Measurements from ENCODE around the gene CAPZA2.
A peak's percentile ranks its signal among the peaks of the same experiment; 100 is the strongest.
"Not testable (repeated sequence)": the region's sequence is repeated elsewhere in the genome, so short reads cannot be mapped to it uniquely, and the experiment has no call there.

The CAPZA2 gene

DNA sequence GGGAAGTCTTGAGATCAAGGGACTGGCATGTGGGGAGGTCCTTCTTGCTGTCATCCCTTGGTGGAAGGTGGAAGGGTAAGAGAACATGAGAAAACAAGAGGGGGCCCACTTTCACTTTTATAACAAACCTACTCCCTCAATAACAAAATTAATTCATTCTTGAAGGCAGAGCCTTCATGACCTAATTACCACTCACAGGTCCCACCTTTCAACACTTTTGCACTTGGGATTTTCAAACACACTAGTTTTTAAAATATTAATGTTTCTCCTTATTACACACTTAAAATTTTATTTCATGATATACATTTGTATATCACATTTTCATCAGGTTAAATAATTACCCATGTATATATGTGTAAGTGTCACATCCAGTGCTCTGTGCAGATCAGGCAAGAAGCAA lies 93.0 kb downstream of the CAPZA2 start:
- no peak for DNase-seq (ENCODE audit: low spot score)

DNA sequence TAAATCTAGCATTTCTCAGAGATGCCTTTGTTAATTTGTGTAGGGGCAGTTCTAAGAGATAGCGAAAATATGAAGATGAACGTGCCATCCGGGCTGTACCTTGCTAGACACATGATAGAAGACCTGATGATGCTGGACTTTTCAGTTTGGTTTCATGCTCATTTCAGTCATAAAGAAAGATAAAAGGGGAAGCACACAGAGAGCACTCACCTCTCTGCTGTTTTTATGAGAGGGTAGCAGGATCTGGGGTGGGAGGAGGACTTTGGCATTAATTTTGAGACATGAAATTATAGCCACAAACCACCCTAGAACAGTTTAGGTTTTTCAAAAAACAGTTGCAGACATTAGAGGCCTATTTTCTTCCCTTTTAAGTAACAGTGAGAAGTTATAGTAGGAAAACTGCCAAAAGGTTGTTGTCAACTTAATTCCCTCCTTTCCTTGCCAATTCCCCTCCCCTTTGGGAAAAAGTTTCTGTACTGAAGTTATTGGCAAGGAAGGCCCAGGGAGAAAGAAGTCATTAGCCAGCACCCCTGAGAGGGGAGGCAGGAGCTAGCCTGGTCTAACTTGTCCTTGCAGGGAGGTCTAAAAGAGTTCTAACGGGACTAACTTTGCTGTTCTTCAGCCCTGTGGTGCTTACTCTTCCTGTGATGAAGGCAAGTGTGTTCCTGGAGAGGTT lies 93.6 kb downstream of the CAPZA2 start:
- DNase-seq (ENCODE audit: low spot score): no peak

DNA sequence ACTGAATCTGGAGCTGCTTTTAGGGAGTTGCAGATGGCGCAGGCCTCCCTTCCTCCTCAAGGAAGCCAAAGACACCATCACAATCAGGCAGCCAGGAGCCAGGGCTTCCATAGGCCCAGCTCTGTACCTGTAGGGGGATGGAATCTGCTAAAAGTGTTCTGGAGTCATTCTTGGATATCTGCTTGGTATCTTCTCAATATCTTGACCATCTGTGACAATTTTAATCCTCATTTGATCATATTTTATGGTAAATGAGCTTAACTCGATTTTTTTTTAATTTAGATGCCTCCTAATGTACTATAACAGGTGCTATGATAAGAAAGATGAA lies 94.1 kb downstream of the CAPZA2 start:
- DNase-seq (ENCODE audit: low spot score): no peak

DNA sequence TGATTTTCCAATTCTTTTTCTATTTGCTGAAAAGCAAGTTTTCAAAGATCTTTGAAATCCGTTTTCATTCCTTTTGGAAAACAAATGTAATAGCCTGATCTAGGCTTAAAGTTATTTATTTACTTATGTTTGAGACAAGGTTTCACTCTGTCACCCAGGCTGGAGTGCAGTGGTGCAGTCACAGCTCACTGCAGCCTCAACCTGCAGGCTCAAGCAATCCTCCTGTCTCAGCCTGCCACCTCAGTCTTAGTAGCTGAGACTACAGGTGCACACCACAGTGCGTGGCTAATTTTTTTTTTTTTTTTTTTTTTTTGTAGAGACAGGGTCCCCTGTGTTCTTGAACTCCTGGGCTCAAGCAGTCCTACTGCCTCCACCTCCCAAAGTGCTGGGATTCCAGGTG lies 95.5 kb downstream of the CAPZA2 start:
- no peak for DNase-seq (ENCODE audit: low spot score)

DNA sequence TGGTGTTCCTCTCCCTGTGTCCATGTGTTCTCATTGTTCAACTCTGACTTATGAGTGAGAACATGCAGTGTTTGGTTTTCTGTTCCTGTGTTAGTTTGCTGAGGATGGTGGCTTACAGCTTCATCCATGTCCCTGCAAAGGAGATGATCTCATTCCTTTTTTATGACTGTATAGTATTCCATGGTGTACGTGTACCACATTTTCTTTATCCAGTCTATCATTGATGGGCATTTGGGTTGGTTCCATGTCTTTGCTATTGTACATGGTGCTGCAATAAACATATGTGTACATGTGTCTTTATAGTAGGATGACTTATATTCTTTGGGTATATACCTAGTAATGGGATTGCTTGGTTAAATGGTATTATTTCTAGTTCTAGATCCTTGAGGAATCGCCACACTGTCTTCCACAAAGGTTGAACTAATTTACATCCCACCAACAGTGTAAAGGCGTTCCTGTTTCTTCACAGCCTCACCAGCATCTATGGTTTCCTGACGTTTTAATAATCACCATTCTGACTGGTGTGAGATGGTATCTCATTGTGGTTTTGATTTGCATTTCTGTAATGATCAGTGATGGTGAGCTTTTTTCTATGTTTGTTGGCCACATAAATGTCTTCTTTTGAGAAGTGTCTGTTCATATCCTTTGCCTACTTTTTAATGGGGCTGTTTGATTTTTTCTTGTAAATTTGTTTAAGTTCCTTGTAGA lies 99.7 kb downstream of the CAPZA2 start:
- not testable (repeated sequence) for DNase-seq (ENCODE audit: low spot score)

DNA sequence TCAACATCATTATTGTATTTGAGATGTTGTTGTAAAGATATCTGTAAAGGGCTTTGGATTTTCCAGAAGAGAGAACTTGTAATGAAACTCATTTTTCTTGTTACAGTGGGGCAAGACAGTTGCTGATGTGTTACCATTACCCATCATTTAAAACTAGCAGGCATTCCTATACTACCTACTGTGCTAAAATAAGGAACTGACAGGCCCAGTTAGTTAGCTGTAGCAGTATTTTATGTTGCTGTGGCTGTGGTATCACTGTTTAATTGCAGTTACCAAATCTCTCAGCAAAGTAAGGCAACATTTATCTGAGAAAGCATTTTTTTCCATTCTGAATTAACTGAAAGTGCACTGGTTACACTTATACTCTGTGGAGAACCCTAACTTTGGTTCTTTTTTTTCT lies 100.8 kb downstream of the CAPZA2 start:
- no peak for DNase-seq (ENCODE audit: low spot score)

DNA sequence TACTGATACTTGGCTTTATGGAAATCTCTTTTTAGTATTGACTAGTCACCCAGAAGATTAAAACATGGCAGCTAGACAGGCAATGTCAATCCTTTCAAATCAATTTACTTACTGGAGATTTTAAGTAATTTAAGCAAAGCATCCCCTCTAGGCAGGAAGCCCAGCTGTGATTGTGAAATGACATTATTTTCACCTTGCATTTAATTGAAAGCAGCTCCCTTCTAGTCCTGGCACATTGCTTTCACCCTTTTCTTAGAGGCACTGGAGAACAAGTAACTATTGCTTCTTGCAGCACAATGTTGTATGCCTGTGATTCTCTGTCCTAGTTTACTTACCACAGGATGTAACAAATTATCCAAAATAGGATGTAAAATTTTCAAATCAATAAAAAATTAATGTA lies 104.2 kb downstream of the CAPZA2 start:
- DNase-seq (ENCODE audit: low spot score): no peak

DNA sequence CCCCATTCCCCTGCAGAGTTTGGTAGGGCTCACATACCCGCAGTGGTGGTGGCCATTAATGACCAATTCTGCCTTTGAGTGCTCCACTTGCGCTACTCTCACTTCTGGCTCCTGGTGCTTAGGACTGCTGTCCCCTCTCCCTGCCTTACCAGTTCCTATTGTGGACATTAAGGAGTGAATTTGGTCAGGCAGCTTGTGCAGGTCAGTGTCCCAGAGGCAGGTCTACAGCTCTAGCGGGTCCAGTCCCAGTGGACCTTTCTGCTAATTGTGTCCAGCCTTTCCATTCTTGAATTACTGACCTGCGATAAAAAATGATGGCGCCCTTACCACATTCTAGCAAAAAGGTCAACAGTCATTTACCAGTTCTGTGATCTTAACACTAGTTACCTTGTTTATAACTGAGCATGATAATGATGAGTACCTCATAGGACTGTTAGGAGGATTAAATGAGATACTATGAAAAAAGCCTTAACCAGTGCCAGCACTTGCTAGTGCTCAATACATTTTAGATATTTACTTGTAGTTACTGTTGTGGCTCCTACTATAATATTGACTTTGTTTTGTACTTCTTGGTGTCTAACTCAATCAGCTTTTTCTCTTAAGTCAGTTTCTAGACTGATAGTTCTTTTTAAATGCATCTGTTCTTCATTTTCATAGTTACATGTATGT lies 105.0 kb downstream of the CAPZA2 start:
- DNase-seq (ENCODE audit: low spot score): no peak

DNA sequence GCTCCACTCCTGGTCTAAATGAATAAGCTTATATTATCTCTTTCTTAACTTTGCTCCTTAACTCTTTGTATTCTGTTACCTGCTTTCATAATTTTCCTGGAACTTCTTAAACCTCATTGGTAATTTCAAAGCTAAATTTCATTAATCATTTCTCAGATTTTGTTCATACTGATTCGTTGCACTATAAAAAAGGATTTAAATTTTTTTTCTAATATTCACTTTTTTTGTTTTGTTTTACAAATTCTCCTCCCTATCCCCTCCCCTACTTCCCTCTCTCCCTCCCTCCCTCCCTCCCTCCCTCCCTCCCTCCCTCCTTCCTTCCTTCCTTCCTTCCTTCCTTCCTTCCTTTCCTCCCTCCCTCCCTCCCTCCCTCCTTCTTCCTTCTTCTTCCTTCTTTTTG lies 105.6 kb downstream of the CAPZA2 start:
- no peak for DNase-seq (ENCODE audit: low spot score)

DNA sequence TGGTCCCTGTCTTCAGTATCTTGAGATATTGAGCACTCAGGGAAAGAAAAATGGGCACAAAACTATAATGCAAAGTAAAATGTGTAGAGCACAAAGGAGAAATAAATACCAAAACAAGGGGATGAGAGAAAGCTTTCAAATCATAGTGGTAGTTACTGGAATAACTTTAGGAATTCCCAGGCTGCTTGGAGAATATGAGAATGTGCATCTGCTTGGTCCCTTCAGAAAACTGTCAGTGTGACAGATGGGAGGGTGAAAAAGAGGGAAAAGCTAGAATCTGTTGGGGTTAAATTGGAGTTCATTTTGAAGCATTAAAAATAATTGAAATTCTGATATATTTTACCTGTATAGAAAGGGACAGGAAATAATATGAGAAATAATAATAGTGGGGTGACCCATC lies 106.2 kb downstream of the CAPZA2 start:
- DNase-seq (ENCODE audit: low spot score): no peak

DNA sequence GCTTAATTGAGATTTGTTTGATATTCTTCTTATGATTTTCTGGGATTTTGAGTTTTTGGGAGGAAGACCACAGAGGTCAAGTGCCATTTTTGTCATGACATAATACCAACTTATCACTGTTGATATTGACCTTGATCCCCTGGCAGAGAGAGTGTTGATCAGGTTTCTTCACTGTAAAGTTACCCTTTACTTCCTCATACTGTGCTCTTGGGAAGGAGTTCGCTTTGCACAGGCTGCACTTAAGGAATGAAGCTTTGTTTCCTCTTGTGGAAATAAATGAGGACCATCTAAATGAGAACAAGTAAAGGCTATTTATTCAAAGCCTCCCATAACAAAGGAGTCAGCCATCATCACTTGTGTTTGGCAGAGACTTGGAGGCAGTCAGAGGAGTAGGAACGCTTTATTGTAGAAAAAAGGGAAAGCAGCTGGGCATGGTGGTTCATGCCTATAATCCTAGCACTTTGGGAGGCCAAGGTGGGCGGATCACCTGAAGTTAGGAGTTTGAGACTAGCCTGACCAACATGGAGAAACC lies 107.0 kb downstream of the CAPZA2 start:
- no peak for DNase-seq (ENCODE audit: low spot score)

DNA sequence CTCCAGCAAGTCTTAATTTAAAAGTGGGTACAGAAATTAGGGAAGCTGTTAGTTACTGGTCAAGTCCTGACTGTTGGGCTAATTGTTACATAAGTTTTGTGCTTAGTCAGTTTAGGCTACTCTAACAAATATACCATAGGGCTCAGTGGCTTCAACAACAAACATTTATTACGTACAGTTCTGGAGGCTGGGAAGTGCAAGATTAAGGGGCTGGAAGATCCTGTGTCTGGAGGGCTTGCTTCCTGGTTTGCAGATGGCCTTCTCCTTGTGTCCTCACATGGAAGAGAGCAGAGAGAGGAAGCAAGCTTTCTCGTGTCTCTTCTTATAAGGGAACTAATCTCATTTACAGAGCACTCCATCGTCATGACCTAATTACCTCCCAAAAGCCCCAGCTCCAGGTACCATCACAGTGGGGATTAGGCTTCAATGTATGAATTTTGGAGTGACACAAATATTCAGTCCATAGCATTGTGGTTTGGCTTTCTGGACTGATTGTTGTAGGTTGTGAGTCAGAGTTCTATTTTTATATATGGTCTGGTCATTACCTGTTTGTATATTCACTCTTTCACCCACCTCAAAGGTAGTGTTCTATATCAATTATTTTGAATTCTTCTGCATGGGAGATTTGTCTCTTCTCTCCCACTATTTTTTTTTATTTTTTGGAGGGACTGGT lies 108.0 kb downstream of the CAPZA2 start:
- DNase-seq (ENCODE audit: low spot score): peak; percentile 75

DNA sequence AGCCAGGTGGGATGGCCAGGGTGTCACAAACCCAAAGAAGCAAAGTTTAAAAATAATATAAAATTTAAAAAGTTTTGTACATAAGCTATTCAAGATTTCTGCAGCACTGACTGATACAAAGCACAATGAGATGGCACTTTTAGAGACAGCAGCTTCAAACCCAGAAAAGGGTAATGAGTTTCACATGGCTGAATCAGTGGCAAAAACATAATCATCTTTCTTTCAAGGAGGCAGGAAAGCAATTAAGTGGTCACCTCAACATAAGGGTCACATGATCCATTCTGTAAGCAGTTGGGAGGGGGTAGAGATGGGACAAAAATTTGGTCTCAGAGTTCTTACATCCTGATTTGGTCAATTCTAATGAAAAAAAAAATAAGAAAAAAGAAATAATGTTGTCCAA lies 108.8 kb downstream of the CAPZA2 start:
- DNase-seq (ENCODE audit: low spot score): not testable (repeated sequence)

Measured in SW480 (cell line).